ENCODE data around the gene RCVRN. TPM values are rescaled to one million over a fixed set of nuclear protein-coding genes. Genes with fewer than 3 reads are reported as not detected.

Gene RCVRN
- total and polyA plus RNA-seq, 2 of the 8 experiments (the other 6 are each of a cell fraction or from before 2014, with no cell fraction given): not detected

DNA sequence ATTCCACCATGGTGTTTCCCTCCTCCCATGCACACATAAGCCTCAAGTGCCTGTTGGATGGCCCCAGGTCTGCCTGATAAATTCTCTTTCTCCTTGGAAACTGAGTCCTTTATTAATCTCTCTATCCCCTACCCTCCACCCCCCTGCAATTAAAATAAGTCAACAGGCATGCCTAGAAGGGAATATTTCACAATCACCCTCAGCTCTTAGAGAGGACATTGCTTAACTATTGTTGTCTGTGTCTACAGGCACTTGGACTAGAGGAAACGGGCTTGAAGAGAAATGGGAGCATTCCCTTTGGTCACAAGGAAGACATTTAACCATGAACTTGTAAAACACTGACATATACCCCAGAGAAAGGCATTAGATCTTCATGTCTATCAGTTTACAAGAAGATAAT lies 39.5 kb downstream of the RCVRN start:
- Histone ChIP-seq H3K79me1 (ENCODE audit: low read depth, low read length) (no peaks in the 10 kb centered on the region), H3K4me2 (ENCODE audit: insufficient read depth in 1 of 2, low read depth in 2 of 2, low read length in 2 of 2) (no peak overlapping the region), H3K9ac (replicated peaks in 1 of 4; ENCODE audit: extremely low read depth in 1 of 4, low read depth in 3 of 4, low read length in 3 of 4) (no peak overlapping the region), H3K36me3 (ENCODE audit: control insufficient read depth in 2 of 4, insufficient read depth in 4 of 4, low read length in 3 of 4) (no peaks in the 10 kb centered on the region), H4K20me1 (replicated peaks in 1 of 2; ENCODE audit: control insufficient read depth in 1 of 2, insufficient read depth in 2 of 2, low read length in 2 of 2) (no peaks in the 10 kb centered on the region), H2BK15ac (ENCODE audit: low read length) (no peak overlapping the region), H3K4me1 (replicated peaks in 1 of 4; ENCODE audit: control insufficient read depth in 3 of 4, insufficient read depth in 4 of 4, low read length in 3 of 4) (no peaks in the 10 kb centered on the region), H2BK120ac (replicated peaks; ENCODE audit: low read depth, low read length) (no peak overlapping the region), H3K4me3 (ENCODE audit: extremely low read depth in 1 of 4, insufficient read depth in 2 of 4, low read depth in 3 of 4, low read length in 4 of 4) (no peak overlapping the region), H3K27ac (ENCODE audit: low read depth, low read length) (no peak overlapping the region), H3K27me3 (replicated peaks in 1 of 4; ENCODE audit: control insufficient read depth in 3 of 4, extremely low read depth in 1 of 4, insufficient read depth in 3 of 4, low read length in 3 of 4) (no peaks in the 10 kb centered on the region), H2BK12ac (ENCODE audit: low read depth, low read length) (no peak overlapping the region), H3K18ac (ENCODE audit: extremely low read depth, low read length) (no peak overlapping the region), H4K8ac (ENCODE audit: extremely low read depth, insufficient read depth, low read length) (no peak overlapping the region), H3K14ac (ENCODE audit: insufficient read length) (no peak overlapping the region), H3K9me3 (ENCODE audit: insufficient read depth in 2 of 2, low read depth in 1 of 2, low read length in 1 of 2) (no peaks in the 10 kb centered on the region; a peak in 1 of 4 replicates), H2AK5ac (ENCODE audit: low read depth, low read length) (no peak overlapping the region), H4K5ac (ENCODE audit: insufficient read length, low read depth, low read length) (no peak overlapping the region), H3K79me2 (ENCODE audit: control insufficient read depth in 1 of 2, insufficient read depth in 2 of 2, low read length in 2 of 2) (no peaks in the 10 kb centered on the region), H2AFZ (ENCODE audit: low read length) (no peak overlapping the region), H3K23me2 (ENCODE audit: low read depth, low read length) (no peaks in the 10 kb centered on the region), H3K4ac (replicated peaks; ENCODE audit: insufficient read length, low read depth, low read length) (no peak overlapping the region), H3K56ac (replicated peaks; ENCODE audit: insufficient read length, low read depth, low read length) (no peak overlapping the region), H4K91ac (replicated peaks; ENCODE audit: insufficient read length, low read length) (no peak overlapping the region), H2BK20ac (ENCODE audit: low read length) (no peak overlapping the region), H2BK5ac (ENCODE audit: low read depth, low read length) (no peak overlapping the region), H3K23ac (ENCODE audit: insufficient read length) (no peak overlapping the region)
- DNase-seq (ENCODE audit: low read depth in 1 of 2, low spot score in 2 of 2) (no peak), FAIRE-seq (no peak)
- ChIA-PET CTCF (ENCODE audit: partially characterized antibody) (interaction anchor here (1.7 kb wide), 1 partner anchor 24 kb away, joined by 5 read pairs; no protein-coding TSS in a partner anchor), POLR2A (ENCODE audit: partially characterized antibody) (no interaction called here)
- 79% methylated on average over 1 of the region's 1 CpG; no CpG with 5 or more reads in 1 of the 2 experiments for WGBS, 2 experiments (ENCODE audit: extremely low coverage in 1 of 2, insufficient coverage in 1 of 2, insufficient read length in 1 of 2, insufficient replicate concordance in 2 of 2, low coverage in 1 of 2, low lambda C conversion rate in 2 of 2, missing lambda C conversion rate in 1 of 2)
- no peak for TF ChIP-seq BCL11A (IDR thresholded peaks at IDR 0.05; ENCODE audit: low read depth in 2 of 2, low read length in 2 of 2)
- no peak for TF ChIP-seq BACH1 (IDR thresholded peaks at IDR 0.05; ENCODE audit: low read length)
- no peak for TF ChIP-seq JUN (IDR thresholded peaks at IDR 0.05; ENCODE audit: low read depth, low read length)
- TF ChIP-seq EP300 (IDR thresholded peaks at IDR 0.05; ENCODE audit: borderline replicate concordance in 1 of 2, low read depth in 2 of 2, low read length in 2 of 2): no peak
- TF ChIP-seq, protein P1, sequence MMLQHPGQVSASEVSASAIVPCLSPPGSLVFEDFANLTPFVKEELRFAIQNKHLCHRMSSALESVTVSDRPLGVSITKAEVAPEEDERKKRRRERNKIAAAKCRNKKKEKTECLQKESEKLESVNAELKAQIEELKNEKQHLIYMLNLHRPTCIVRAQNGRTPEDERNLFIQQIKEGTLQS (IDR thresholded peaks at IDR 0.05; ENCODE audit: insufficient read depth, low read depth, low read length): no peak
- no peak for TF ChIP-seq YY1 (IDR thresholded peaks at IDR 0.05; ENCODE audit: low read depth, low read length)
- no peak for TF ChIP-seq RNF2 (IDR thresholded peaks at IDR 0.05; ENCODE audit: borderline replicate concordance, low read depth, low read length, missing control alignments, poor library complexity, severe bottlenecking)
- no peak for TF ChIP-seq POU5F1 (IDR thresholded peaks at IDR 0.05; ENCODE audit: low read depth, low read length)
- TF ChIP-seq GTF2F1 (IDR thresholded peaks at IDR 0.05; ENCODE audit: borderline replicate concordance, low read depth, low read length): no peak
- TF ChIP-seq CTBP2 (IDR thresholded peaks at IDR 0.05; ENCODE audit: borderline replicate concordance, insufficient read depth, insufficient read length, low read length): no peak
- TF ChIP-seq KDM1A (IDR thresholded peaks at IDR 0.05; ENCODE audit: borderline replicate concordance, low read length): no peak
- no peak for TF ChIP-seq RAD21 (IDR thresholded peaks at IDR 0.05 in 1 of 2, conservative IDR thresholded peaks at IDR 0.05 in 1 of 2; ENCODE audit: low read depth in 2 of 2, low read length in 2 of 2)
- no peak for TF ChIP-seq RBBP5 (IDR thresholded peaks at IDR 0.05; ENCODE audit: borderline replicate concordance, low read depth, low read length)

Measured in H1 (cell line).